ENCODE measurements around the gene SLC23A2.

The SLC23A2 gene

GRCh38 chr20:4811661-4812181, 189.6 kb downstream of the SLC23A2 start:
- DNase-seq, result no peak

GRCh38 chr20:4811257-4811656, 190.1 kb downstream of the SLC23A2 start:
- DNase-seq, result no peak

- DNase-seq, result no peak
Measured at GRCh38 chr20:4810426-4811019, 190.8 kb downstream of the SLC23A2 start.

- DNase-seq, result no peak
Measured at GRCh38 chr20:4809707-4810106, 191.6 kb downstream of the SLC23A2 start.

- no peak for DNase-seq
Measured at GRCh38 chr20:4808872-4809271, 192.4 kb downstream of the SLC23A2 start.

GRCh38 chr20:4805663-4806449, 195.5 kb downstream of the SLC23A2 start:
- no peak for DNase-seq

- DNase-seq, result no peak
Measured at GRCh38 chr20:4802527-4802926, 198.8 kb downstream of the SLC23A2 start.
